ENCODE data around the gene CLDN3. TPM values are rescaled to one million over a fixed set of nuclear protein-coding genes. Genes with fewer than 3 reads are reported as not detected.

CLDN3 gene
- total and polyA plus RNA-seq, 9 of the 15 experiments (the other 6 are each of a cell fraction or from before 2014, with no cell fraction given) = 0.29 TPM; not detected in 8

- no peak; the same call in 1 of the 2 replicates for TF ChIP-seq ZNF518B (CRISPR knock-in tag; IDR thresholded peaks at IDR 0.05)
- TF ChIP-seq BCOR (IDR thresholded peaks at IDR 0.05) = peak; percentile 51; the same call in 1 of the 2 replicates
- TF ChIP-seq, protein P1, sequence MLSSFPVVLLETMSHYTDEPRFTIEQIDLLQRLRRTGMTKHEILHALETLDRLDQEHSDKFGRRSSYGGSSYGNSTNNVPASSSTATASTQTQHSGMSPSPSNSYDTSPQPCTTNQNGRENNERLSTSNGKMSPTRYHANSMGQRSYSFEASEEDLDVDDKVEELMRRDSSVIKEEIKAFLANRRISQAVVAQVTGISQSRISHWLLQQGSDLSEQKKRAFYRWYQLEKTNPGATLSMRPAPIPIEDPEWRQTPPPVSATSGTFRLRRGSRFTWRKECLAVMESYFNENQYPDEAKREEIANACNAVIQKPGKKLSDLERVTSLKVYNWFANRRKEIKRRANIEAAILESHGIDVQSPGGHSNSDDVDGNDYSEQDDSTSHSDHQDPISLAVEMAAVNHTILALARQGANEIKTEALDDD (IDR thresholded peaks at IDR 0.05) = no peak
- no peak for TF ChIP-seq SREBF1 (IDR thresholded peaks at IDR 0.05; ENCODE audit: borderline replicate concordance, low read depth, low read length)
- TF ChIP-seq MYNN (IDR thresholded peaks at IDR 0.05) = peak; percentile 94
- no peak for TF ChIP-seq MYNN (CRISPR knock-in tag; IDR thresholded peaks at IDR 0.05)
- TF ChIP-seq ZNF778 (CRISPR knock-in tag; IDR thresholded peaks at IDR 0.05) = no peak
- TF ChIP-seq ARID3A (IDR thresholded peaks at IDR 0.05; ENCODE audit: borderline replicate concordance, low read depth, low read length) = no peak
- no peak for TF ChIP-seq XRCC3 (IDR thresholded peaks at IDR 0.05)
- TF ChIP-seq ZNF217 (CRISPR knock-in tag; IDR thresholded peaks at IDR 0.05) = no peak
- TF ChIP-seq GTF2E2 (tag; IDR thresholded peaks at IDR 0.05) = no peak
- TF ChIP-seq NFIX (CRISPR knock-in tag; IDR thresholded peaks at IDR 0.05; ENCODE audit: low read depth) = no peak
- TF ChIP-seq IFI16 (CRISPR knock-in tag; IDR thresholded peaks at IDR 0.05) = no peak
- TF ChIP-seq ZBTB5 (IDR thresholded peaks at IDR 0.05) = no peak
- no peak for TF ChIP-seq ZNF79 (CRISPR knock-in tag; IDR thresholded peaks at IDR 0.05; ENCODE audit: low read depth)
- TF ChIP-seq HLTF (IDR thresholded peaks at IDR 0.05) = no peak
- no peak for TF ChIP-seq HNRNPUL1 (IDR thresholded peaks at IDR 0.05; ENCODE audit: low read length)
These were observed 35.2 kb downstream of the CLDN3 start (continued) for GRCh38 chr7:73734619-73735527.
